ENCODE measurements around the gene LACTB.

- TF ChIP-seq CTCF (conservative IDR thresholded peaks at IDR 0.05; ENCODE audit: low read depth, low read length): no peak
- TF ChIP-seq NFE2L2 (IDR thresholded peaks at IDR 0.05; ENCODE audit: low read depth, low read length): no peak
- no peak for TF ChIP-seq MAFK (IDR thresholded peaks at IDR 0.05; ENCODE audit: low read depth, low read length)
- no peak for TF ChIP-seq POLR2A (IDR thresholded peaks at IDR 0.05; ENCODE audit: low read depth, low read length)
- no peak for TF ChIP-seq MXI1 (IDR thresholded peaks at IDR 0.05; ENCODE audit: borderline replicate concordance, low read depth, low read length)
- TF ChIP-seq BHLHE40 (IDR thresholded peaks at IDR 0.05; ENCODE audit: low read depth, low read length): no peak
- TF ChIP-seq ELK1 (IDR thresholded peaks at IDR 0.05; ENCODE audit: borderline replicate concordance, low read depth, low read length): no peak
- no peak for TF ChIP-seq SMC3 (IDR thresholded peaks at IDR 0.05; ENCODE audit: low read depth, low read length)
Observed at GRCh38 chr15:63145426-63145825, 23.8 kb downstream of the LACTB start.

All from IMR-90 (cell line).